Motor neuron (in vitro differentiated cells): ENCODE measurements around the gene EPN3. TPM values are rescaled to one million over a fixed set of nuclear protein-coding genes. Genes with fewer than 3 reads are reported as not detected.

Experiments used
- ATAC-seq, 8 experiments: fragments of 200-7000 bp; cut with Tn5 transposase; replicated peaks in 6 of 8; 2 replicates each; pipeline ENCODE4 v1.8.0; 2021; ENCODE audit warnings: mild to moderate bottlenecking in 8 of 8, moderate library complexity in 8 of 8
- H3K27ac ChIP-seq, 2 donors: fragments of 250-450 bp; sonication (Bioruptor Pico); 2 replicates each; pipeline ENCODE4 v1.9.0; 2021; ENCODE audit warnings: antibody characterized with exemption in 2 of 2, mild to moderate bottlenecking in 2 of 2, moderate library complexity in 1 of 2
- H3K4me1 ChIP-seq, 2 donors: fragments of 250-450 bp; sonication (Bioruptor Pico); replicated peaks in 1 of 2; 2 replicates each; pipeline ENCODE4 v1.6.1; 2021; ENCODE audit warnings: antibody characterized with exemption in 2 of 2, mild to moderate bottlenecking in 2 of 2, moderate library complexity in 1 of 2
- H3K4me3 ChIP-seq, 5 donors: fragments of 250-450 bp; sonication (Bioruptor Pico); 2 replicates each; pipeline ENCODE4 v1.9.0; 2021; ENCODE audit warnings: antibody characterized with exemption in 5 of 5, mild to moderate bottlenecking in 5 of 5, moderate library complexity in 4 of 5
- WGBS, 10 experiments: fragments of 450-650 bp; shearing (Covaris generic); methylation state at CpG; one replicate each; pipeline ENCODE4 v1.0.0; 2022; 5-methylcytosine and 5-hydroxymethylcytosine counted together
- in situ Hi-C, 9 experiments: fragments of 400-800 bp; cut with MboI; loops; one replicate each; pipeline ENCODE4 v1.15.0; 2021; ENCODE audit warnings: low sequenced_read_pairs in 9 of 9, low pct_unique_long_range_greater_than_20kb in 2 of 9; ENCODE audit not compliant: unreplicated experiment in 9 of 9
- total RNA-seq, 8 experiments: library from RNA; unstranded; fragments of 300-600 nt; gene quantifications; 2 replicates each; pipeline versions ENCODE4 v1.2.3 to v1.2.4, GENCODE V29; 2022

EPN3 gene
- total RNA-seq, 8 experiments from 2014 or later, result 0.16 to 0.90 (median 0.54) TPM

DNA sequence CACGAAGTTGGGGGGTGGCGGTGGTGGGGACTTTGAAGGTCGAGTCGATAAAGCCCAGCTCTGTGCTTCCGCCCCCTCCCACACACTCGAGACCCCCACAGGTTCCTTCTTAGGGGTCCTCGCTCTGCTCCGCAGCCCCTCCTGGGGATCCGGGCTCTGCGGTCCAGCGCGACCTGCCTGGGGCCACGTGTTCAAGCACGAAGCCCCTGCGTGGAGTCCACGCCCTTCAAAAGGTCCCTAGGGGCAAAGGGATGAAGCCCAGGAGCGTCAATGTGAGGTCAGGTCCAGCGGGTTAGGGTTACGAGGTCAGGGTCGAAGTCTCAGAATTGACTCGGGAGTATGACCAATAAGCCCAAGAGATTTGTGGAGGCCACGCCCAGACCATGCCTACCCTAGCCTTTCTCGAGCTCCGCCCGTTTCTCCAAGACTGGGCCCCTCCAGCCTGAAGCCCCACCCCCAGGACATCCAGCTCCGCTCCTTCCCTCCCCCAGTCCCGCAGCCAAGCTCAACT is 27.2 kb downstream of the EPN3 start:
- peaks cover 50 to 62% of the 10 kb centered on the region in 2 donors for H3K4me1 ChIP-seq
- 0% methylated on average over 1 to 7 of the region's 27 CpGs; no CpG with 5 or more reads in 6 of the 10 experiments for WGBS, 10 experiments
- in situ Hi-C loops, result loop anchor here in 3 of 9 experiments (5.0 to 10.0 kb wide), 2 partner anchors 65 to 68 kb away; no protein-coding TSS in a partner anchor
- H3K27ac ChIP-seq, result no peak overlapping the region
- peak overlapping the region; percentile 37 to 46 (median 41) for H3K4me3 ChIP-seq
- peak; percentile 20 to 61 (median 52) for ATAC-seq

DNA sequence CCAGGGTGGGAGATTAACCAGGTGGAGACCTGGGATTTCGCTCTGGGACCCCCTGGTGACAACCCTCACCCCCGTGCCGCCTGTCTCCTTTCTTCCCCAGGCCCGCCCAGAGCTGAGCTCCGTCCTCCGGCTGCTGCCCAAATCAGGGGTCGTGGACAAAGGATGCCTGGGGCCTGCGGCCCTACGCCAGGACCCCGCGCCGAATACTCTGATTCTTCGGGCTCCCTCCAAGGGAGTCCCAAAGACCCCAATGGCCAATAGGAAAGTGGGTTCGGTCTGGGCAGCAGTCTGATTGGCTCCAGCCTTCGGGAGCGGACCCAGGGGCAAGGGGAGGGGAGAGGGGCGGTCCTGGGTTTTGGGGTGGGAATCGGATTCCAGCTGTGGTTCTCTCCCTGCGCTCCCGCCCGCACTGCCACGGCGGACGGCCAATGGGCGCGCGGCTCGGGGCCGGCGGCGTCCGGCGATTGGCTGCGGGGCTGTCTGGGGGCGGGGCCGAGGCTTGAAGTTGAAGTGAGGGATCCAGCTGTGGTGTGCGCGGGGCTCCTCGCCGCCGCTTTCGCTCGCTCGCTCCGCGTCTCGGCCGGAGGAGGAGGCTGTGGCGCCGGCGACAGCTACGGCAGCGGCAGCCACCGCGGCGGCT is 27.8 kb downstream of the EPN3 start, which contains the start of gene CACNA1G:
TSS of gene CACNA1G (plus strand) at position 531 of the 640 bp plus-strand sequence. CDS start 745 bp downstream, outside the sequence.
- in situ Hi-C loops, result loop anchor here in 1 of 9 experiments (10.0 kb wide), 1 partner anchor 64 kb away; no protein-coding TSS in a partner anchor
- peak within 1 kb of the TSS; percentile 37 to 46 (median 41) for H3K4me3 ChIP-seq
- peak; percentile 79 to 90 (median 83) for ATAC-seq
- no peak within 1 kb of the TSS for H3K27ac ChIP-seq
- H3K4me1 ChIP-seq, result peaks cover 51 to 62% of the 10 kb centered on the region in 2 donors
- WGBS, 10 experiments, result no CpG with 5 or more reads among the region's 56 CpGs

DNA sequence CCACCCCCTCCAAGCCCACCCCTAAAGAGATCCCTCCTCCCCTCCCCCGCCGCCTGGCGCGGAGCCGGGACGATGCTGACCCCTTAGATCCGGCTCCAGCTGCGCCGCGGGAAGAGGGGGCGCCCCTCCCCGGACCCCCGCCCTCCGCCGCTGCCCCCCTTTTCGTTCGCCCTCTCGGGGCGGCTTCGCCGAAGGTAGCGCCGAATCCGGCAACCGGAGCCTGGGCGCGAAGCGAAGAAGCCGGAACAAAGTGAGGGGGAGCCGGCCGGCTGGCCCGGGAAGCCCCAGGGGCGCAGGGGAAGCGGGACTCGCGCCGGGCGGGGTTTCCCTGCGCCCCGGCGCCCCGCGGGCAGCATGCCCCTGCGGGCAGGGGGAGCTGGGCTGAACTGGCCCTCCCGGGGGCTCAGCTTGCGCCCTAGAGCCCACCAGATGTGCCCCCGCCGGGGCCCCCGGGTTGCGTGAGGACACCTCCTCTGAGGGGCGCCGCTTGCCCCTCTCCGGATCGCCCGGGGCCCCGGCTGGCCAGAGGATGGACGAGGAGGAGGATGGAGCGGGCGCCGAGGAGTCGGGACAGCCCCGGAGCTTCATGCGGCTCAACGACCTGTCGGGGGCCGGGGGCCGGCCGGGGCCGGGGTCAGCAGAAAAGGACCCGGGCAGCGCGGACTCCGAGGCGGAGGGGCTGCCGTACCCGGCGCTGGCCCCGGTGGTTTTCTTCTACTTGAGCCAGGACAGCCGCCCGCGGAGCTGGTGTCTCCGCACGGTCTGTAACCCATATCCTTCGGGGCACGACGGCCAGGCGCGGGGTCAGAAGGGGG is 28.6 kb downstream of the EPN3 start:
- WGBS, 10 experiments, result 0% methylated on average over 1 of the region's 88 CpGs; no CpG with 5 or more reads in 9 of the 10 experiments
- peak in 1 of 8 experiments; percentile 0 for ATAC-seq
- in situ Hi-C loops, result loop anchor here in 1 of 9 experiments (10.0 kb wide), 1 partner anchor 64 kb away; no protein-coding TSS in a partner anchor
- Histone ChIP-seq H3K27ac (no peak overlapping the region), H3K4me1 (peaks cover 59 to 69% of the 10 kb centered on the region in 2 donors), H3K4me3 (peak overlapping the region; percentile 37 to 46 (median 41))

DNA sequence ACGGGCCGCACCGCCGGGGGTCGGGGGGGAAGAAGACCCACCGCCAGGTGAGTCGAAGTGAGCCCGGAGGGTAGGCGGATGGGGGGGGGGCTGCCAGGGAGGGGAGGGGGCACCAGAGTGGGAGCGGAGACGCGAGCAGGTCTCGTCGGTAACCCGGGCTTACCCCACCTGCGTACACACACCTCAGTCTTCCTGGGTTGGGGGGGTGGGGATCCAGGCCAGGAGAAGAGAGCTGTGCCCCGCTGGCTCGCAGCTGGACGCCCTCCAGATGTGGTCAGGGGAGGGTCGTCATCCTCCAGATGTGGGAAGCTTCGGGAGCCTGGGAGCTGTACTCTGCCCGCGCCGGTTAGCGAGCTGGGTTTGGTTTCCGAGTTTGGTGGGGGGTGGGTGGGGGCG is 29.2 kb downstream of the EPN3 start:
- Histone ChIP-seq H3K4me3 (peak overlapping the region; percentile 37 to 46 (median 41)), H3K4me1 (peaks cover 65 to 75% of the 10 kb centered on the region in 2 donors), H3K27ac (no peak overlapping the region)
- WGBS, 10 experiments, result 8% methylated on average over 2 of the region's 27 CpGs; no CpG with 5 or more reads in 9 of the 10 experiments
- ATAC-seq, result no peak
- in situ Hi-C loops, result loop anchor here in 1 of 9 experiments (10.0 kb wide), 1 partner anchor 63 kb away; no protein-coding TSS in a partner anchor

DNA sequence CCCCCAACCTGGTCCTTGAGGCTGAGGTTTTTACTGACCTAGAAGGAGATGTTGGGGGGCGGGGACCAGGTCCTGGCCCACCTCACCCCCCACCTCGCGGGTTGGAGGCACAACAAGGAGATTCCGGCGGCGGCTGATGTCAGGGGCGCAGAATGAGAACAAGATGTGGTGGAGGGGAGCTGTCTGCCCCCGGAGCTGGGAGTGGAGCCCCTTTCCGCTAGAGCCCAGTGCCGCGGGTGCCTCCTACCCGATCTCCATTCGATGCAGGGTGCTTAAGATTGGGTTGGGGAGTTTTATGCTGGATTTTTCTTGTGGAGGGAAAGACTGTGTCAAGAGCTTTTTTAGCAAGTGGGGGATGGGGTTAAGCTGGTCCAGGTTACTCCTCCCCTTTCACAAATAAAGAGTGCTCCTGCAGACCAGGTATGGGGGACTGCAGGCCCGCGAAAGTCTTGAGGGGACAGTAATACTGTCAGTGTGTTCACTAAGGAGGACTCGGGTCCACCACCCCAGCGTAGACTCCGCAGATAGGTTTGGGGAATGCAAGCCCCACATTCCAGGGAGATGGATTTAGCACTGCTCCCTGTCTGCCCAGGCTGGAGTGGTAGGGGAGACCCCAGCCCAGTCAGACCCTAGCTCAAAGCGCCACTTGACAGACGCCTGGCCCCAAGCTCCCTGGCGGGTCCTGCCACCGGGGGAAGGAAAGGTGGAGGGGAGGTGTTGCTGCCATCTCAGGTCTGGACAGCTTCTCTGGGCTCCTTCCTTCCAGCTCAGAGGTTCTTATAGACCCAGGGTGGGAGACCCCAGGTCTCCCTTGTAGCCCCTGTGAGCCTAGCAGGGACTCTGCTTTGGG is 29.9 kb downstream of the EPN3 start:
- no peak overlapping the region for H3K27ac ChIP-seq
- 0 to 80% (median 7%) methylated on average over 1 to 9 of the region's 22 CpGs; no CpG with 5 or more reads in 1 of the 10 experiments for WGBS, 10 experiments
- peak overlapping the region; percentile 7 to 46 (median 41) for H3K4me3 ChIP-seq
- peaks cover 72 to 75% of the 10 kb centered on the region in 2 donors for H3K4me1 ChIP-seq
- in situ Hi-C loops, result loop anchor here in 1 of 9 experiments (10.0 kb wide), 1 partner anchor 62 kb away; no protein-coding TSS in a partner anchor
- ATAC-seq, result no peak

DNA sequence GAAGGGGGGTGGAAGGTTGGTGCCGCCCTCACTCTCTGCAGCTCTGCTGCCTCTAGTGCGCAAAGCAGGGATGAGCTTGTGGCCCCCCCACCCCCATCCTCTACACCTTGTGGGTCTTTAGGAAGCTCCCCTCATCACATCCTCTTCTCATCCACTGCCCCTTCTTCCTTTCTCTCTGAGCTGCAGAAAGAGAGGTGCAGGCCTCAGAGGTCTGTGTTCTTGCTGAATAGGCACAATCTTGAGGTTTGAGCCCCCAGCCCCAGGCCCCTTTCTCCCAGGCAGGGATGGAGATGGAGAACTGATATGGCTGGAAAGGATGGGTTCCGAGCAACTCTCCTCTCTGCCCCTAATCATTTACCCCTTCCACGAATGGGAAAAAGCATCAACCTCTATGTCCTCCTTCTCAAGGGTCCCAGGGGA is 30.6 kb downstream of the EPN3 start:
- peaks cover 69 to 75% of the 10 kb centered on the region in 2 donors for H3K4me1 ChIP-seq

DNA sequence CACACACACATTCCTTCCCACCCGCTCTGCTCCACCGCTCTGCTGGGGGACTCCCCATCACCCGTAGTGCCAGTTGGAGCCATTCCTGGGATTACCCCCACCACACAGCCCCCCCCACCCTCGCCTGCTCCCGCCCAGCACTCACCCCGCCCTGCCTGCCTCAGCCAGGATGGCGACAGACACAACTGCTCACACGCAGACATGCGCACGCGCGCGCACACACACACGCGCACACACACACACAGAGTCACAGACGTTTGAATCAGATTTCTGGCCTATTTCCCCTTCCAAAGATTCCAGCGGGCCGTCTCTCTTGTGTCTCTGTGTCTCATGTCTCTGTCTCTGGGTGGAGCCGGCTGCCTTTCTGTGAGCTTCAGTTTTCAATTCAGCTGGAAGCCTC is 32.4 kb downstream of the EPN3 start:
- H3K27ac ChIP-seq, result peak overlapping the region; percentile 79 to 81
- WGBS, 10 experiments, result 10% methylated on average over 2 of the region's 19 CpGs; no CpG with 5 or more reads in 9 of the 10 experiments
- peak in 5 of 8 experiments; percentile 2 to 47 (median 5) for ATAC-seq
- in situ Hi-C loops, result loop anchor here in 1 of 9 experiments (10.0 kb wide), 1 partner anchor 60 kb away; no protein-coding TSS in a partner anchor
- H3K4me1 ChIP-seq, result peaks cover 64 to 70% of the 10 kb centered on the region in 2 donors
- no peak overlapping the region for H3K4me3 ChIP-seq

More for the DNA sequence above, 30.6 kb downstream of the EPN3 start:
- 54 to 70% (median 60%) methylated on average over 1 to 2 of the region's 4 CpGs; no CpG with 5 or more reads in 7 of the 10 experiments for WGBS, 10 experiments
- H3K4me3 ChIP-seq, result peak overlapping the region in 1 of 5 donors; percentile 45
- H3K27ac ChIP-seq, result no peak overlapping the region
- ATAC-seq, result no peak
- in situ Hi-C loops, result loop anchor here in 1 of 9 experiments (10.0 kb wide), 1 partner anchor 62 kb away; no protein-coding TSS in a partner anchor

DNA sequence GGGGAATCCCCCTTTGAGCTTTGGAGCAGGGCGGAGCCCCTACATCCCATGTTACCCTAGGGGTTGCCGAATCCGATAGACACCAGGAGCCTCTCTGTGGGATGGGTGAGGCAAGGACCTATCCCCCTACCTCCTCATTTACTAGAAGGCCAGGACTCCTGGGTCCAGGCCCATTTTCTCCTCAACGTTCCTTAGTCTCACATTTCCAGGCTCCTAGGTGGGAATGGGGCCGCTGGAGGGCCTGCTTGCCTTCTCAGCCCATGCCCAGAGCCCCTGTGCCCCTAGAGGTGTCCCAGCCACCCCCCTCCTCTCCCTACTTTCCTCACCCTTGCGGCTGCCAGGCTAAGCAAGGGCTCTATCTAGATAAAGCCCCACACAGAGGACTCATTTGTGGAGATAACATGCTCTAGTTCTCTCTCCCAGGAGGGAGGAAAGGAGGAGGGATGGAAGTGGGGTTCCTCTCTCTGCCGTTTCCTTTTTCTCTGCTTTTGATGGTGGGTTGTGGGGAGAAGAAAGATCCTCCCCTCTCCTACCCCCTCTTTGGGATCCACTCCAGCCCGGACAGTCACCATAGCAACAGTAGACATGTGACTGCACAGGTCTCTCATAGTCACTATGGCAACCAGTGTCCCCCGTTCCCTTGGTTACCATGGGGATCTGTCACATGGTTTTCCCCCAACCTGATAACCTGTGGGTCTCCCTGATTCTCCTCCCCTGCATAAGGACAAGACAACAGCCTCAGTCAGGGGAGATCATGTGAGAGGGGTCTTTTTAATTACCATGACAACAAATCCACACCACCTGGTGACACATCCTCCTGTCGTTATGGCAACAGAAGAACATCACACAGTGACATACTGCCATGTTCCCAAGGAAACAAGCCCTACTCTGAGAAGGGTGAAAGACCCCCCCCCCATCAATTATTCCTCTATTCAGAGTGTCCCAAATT is 33.1 kb downstream of the EPN3 start:
- in situ Hi-C loops, result loop anchor here in 1 of 9 experiments (10.0 kb wide), 1 partner anchor 59 kb away; no protein-coding TSS in a partner anchor
- no peak overlapping the region for H3K4me3 ChIP-seq
- peak overlapping the region; percentile 79 to 81 for H3K27ac ChIP-seq
- 0 to 47% (median 9%) methylated on average over 1 to 3 of the region's 10 CpGs; no CpG with 5 or more reads in 4 of the 10 experiments for WGBS, 10 experiments
- peaks cover 71 to 73% of the 10 kb centered on the region in 2 donors for H3K4me1 ChIP-seq
- peak in 5 of 8 experiments; percentile 61 to 70 (median 64) for ATAC-seq

DNA sequence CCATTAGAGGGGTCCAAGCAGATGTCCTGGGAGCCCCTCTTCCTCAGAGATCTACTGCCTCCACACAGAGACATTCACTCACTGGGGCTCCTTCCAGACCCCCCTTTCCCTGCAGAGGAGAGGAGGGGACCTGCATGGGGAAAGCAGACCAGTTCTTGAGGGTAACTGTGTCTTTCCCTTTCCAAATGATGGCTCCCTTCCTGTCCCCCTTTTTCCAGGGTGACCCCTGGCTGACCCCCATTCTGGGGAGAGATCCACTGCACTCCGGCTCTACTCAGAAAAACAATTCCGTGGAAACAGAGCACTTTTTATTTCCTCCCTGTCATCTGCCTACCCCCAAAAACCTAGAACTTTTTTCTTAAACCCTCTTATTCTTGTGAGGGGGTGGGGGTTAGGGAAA is 34.4 kb downstream of the EPN3 start:
- ATAC-seq, result no peak
- no peak overlapping the region for H3K4me3 ChIP-seq
- in situ Hi-C loops, result loop anchor here in 1 of 9 experiments (10.0 kb wide), 1 partner anchor 58 kb away; no protein-coding TSS in a partner anchor
- peak overlapping the region in 1 of 2 donors; percentile 81 for H3K27ac ChIP-seq
- peaks cover 78% of the 10 kb centered on the region in 2 donors for H3K4me1 ChIP-seq
- WGBS, 10 experiments, result 0 to 58% (median 31%) methylated on average over 1 to 2 of the region's 2 CpGs; no CpG with 5 or more reads in 6 of the 10 experiments

DNA sequence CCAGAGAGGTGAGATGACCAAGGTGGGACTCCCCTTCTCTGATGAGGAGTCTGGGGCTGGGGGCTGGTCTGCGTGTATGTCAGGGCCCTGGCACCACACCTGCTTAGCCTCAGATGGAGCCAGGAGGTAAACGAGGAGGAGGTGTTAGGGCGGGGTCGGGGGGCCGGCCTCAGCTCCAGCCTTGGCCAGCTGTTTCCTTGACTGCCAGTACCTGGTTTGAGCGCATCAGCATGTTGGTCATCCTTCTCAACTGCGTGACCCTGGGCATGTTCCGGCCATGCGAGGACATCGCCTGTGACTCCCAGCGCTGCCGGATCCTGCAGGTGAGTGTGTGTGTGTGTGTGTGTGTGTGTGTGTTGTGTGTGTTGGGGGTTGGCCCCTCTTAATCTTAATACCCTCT is 36.1 kb downstream of the EPN3 start:
- Histone ChIP-seq H3K4me1 (peaks cover 62% of the 10 kb centered on the region in 2 donors), H3K4me3 (no peak overlapping the region), H3K27ac (no peak overlapping the region)
- 33 to 100% (median 95%) methylated on average over 1 to 4 of the region's 12 CpGs; no CpG with 5 or more reads in 6 of the 10 experiments for WGBS, 10 experiments
- ATAC-seq, result no peak
- in situ Hi-C loops, result loop anchor here in 1 of 9 experiments (10.0 kb wide), 1 partner anchor 56 kb away; no protein-coding TSS in a partner anchor
